ENCODE results near the gene TMCO4.
"Not testable (repeated sequence)": the region's sequence is repeated elsewhere in the genome, so short reads cannot be mapped to it uniquely, and the experiment has no call there.

TMCO4 gene

GRCh38 chr1:19644395-19644680 is 155.4 kb downstream of the TMCO4 start:
- TF ChIP-seq CTCF (IDR thresholded peaks at IDR 0.05; ENCODE audit: low read depth, low read length) = no peak

GRCh38 chr1:19643602-19644394 is 155.9 kb downstream of the TMCO4 start, which contains the start of gene NBL1:
Gene NBL1 (plus strand): TSS chr1:19644311. CDS start chr1:19655031, 10,720 bp downstream.
- no peak for TF ChIP-seq CTCF (IDR thresholded peaks at IDR 0.05; ENCODE audit: low read depth, low read length)
- no peak for DNase-seq (ENCODE audit: extremely low read depth, low read depth)

More at GRCh38 chr1:19644395-19644680, 155.4 kb downstream of the TMCO4 start:
- no peak for DNase-seq (ENCODE audit: extremely low read depth, low read depth)

- TF ChIP-seq CTCF (IDR thresholded peaks at IDR 0.05; ENCODE audit: low read depth, low read length) = no peak
- no peak for DNase-seq (ENCODE audit: extremely low read depth, low read depth)
These were observed 156.6 kb downstream of the TMCO4 start for GRCh38 chr1:19643121-19643520.

GRCh38 chr1:19640363-19641316 is 159.1 kb downstream of the TMCO4 start:
- no peak for DNase-seq (ENCODE audit: extremely low read depth, low read depth)
- no peak for TF ChIP-seq CTCF (IDR thresholded peaks at IDR 0.05; ENCODE audit: low read depth, low read length)

GRCh38 chr1:19639999-19640362 is 159.7 kb downstream of the TMCO4 start:
- no peak for TF ChIP-seq CTCF (IDR thresholded peaks at IDR 0.05; ENCODE audit: low read depth, low read length)
- no peak for DNase-seq (ENCODE audit: extremely low read depth, low read depth)

- not testable (repeated sequence) for DNase-seq (ENCODE audit: extremely low read depth, low read depth)
These were observed 160.5 kb downstream of the TMCO4 start for GRCh38 chr1:19639228-19639627.

- no peak for DNase-seq (ENCODE audit: extremely low read depth, low read depth)
- no peak for TF ChIP-seq CTCF (IDR thresholded peaks at IDR 0.05; ENCODE audit: low read depth, low read length)
These were observed 162.1 kb downstream of the TMCO4 start for GRCh38 chr1:19637606-19638005.

- not testable (repeated sequence) for DNase-seq (ENCODE audit: extremely low read depth, low read depth)
These were observed 163.0 kb downstream of the TMCO4 start for GRCh38 chr1:19636749-19637148.
